A204.1 (cell line): ENCODE data around the gene PSMG3.
"Not testable (repeated sequence)": the region's sequence is repeated elsewhere in the genome, so short reads cannot be mapped to it uniquely, and the experiment has no call there.

ENCODE experiments used
- FAIRE-seq: peaks from 2 replicates; lab custom pipeline; 2012; peaks lifted over from hg19 to GRCh38; lab: Jason Lieb, UNC

Gene PSMG3

DNA sequence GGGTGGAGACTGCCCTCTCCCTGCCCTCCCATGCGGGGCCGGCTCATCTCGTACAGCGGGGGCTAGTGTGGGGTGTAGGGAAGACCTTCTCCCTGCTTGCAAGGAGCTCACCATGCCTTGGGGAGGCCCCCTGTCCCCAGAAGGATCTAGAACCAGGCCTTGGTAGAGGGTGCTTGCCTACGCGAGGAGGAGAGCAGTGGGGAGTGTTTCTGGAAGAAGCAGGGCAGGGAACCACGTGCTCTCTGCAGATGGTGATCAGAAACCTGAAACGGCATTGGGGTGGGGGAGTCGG, 36.6 kb downstream of the PSMG3 start:
- no peak for FAIRE-seq

DNA sequence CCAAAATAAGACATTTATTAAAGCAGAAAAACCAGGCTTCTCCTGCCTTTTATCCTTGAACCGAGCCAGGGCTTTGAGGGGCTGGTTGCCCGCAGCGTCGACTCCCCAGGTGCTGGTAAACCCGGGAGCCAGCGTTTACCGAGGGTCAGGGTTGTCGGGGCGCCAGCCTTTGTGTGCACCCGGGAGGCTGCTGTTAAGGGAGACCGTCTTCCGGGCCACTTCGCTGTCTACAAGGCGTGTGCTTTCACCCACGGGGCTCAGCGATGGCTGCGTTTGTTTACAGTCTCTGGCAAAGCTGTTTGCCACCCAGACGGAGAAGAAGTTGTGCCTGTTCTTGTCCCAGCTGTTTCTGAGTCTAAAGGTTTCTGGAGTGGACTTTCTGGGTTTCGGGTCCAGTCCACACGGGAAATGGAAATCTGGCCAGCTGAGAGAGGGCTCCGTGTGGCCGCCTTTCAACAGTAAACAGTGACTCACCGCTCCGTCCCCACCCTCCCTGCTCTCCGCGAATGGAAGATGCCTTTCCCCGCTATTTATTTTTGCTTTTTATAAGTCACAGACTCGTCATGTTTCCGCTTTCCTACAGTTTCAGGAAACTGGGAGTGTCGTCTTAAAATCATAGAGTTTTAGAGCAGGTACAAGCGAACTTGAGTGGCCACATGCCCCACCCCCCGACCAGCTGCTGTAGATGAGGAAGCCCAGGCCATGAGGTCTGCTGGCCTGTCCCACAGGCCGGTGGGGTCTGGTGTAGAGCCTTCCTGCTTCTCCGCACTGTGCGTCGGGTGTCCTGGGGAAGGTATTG, 37.2 kb downstream of the PSMG3 start:
- no peak for FAIRE-seq

GRCh38 chr7:1531979-1532455, 37.8 kb downstream of the PSMG3 start:
- FAIRE-seq: no peak

DNA sequence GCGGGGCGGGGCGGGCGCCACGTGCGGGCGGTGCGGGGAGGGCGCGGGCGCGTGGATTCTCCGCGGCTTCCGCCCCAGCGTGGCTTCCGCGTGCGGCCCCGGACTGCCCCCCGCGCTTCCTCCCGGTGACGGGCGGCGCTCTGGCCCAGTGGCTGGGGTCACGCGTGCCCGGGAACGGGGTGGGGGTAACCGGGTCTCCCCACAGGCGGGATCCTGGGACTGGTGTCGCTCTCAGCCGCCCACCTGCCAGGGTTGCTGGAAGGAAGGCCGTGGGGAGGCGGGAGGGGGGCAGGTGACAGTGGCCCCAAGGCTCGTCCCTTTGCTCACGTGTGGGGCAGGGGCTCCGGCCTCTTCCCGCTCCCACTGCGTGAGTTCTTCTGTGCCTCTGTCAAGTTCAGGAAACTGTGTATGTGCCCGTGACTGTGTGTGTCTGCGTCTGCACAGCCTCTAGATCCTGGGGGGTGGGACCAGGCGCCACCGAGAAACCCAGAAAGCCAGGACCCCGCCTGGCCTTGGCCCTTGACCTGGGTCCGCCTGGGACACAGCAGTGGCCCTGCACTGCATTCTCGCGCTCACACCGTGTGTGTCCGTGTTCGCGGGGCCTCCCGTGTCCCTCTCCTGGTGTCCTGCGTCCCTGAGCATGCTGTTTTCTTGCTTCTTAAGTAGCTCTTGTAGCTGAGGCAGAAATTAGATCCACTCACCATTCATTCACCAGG, 38.4 kb downstream of the PSMG3 start:
- FAIRE-seq: no peak

DNA sequence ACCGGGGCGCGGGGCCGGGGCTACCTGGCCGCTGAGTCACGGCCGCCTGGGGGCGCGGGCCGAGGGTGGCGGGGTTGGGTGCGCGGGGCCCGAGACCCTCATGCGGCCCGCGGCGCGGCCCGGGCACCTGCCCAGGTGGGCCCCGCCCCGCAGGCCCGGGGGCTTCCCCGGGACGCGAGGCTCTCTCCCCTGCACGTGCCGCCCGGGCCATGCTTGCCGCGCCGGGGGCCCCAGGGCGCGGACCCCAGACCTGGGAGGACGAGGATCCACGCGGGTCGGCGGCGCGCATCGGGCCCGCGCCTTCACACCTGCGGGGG, 38.9 kb downstream of the PSMG3 start:
- no peak for FAIRE-seq

DNA sequence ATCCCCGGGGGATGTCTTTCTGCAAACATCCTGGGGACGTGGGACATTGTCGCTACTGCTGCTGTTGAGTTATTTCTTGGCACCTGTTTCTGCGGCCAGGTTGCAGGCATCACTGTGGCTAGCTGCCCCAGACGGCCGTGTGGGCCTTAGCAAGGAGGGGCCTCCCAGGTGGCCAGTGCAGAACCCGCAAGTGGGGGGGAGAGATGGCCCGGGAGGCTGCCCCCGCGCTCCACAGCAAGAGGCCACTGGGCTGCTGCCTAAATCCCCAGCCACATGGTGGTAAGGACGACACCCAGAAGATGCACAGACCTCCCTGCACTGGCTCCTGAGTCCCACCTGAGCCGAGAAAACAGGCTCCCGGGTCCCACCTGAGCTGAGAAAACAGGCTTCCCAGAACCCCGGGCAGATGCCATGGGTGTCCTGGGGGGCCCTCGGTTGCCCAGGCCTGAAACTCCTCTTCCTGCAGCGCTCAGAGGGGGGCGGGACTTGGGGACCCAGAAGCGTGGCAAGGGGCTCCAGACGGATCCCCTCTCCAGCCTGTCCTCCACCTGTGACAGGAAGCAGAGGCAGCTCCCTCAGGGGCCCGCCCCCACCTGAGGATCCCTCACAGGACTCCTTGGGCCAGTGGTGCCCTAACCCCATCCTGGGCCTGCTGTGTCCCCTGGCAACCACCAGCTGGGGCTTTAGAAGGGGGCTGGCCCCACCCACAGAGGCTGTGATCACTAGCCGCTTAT, 40.3 kb downstream of the PSMG3 start:
- no peak for FAIRE-seq

DNA sequence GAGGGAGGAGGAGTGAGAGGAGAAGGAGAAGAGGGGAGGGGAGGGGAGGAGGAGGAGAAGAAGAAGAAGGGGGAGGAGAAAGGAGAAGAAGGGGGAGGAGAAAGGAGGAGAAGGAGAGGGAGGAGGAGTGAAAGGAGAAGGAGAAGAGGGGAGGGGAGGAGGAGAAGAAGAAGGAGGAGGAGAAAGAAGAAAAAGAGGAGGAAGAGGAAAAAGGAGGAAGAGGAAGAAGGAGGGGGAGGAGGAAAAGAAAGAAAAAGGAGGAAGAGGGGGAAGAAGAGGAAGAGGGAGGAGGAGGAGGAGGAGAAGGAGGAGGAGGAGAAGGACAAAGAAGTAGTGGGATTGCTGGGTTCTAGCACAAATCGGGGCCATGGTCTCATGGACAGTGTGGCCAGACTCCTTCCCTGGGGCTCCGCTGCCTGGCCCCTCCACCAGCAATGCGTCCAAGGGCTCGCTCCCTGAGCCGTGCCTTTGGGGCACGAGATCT, 43.5 kb downstream of the PSMG3 start:
- FAIRE-seq: no peak

DNA sequence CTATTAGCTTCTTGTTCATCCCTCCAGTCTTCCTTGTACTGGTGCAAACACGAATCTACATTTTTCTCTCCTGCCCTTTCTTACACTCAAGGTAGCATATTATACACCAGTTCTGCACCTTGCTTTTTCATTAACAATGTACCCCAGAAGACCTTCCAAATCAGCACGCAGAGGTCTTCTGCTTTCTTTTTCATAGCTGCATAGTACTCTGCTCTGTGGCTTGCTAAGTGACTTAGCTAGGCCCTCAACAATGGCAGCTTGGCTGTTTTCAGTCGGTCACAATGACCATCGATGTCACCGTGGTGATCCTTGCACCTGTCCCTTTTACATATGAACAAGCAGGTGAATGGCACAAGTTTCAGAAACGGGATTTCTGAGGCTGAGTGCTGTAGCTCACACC, 44.4 kb downstream of the PSMG3 start:
- no peak for FAIRE-seq

- FAIRE-seq: no peak
Observed at GRCh38 chr7:1523844-1524243, 46.0 kb downstream of the PSMG3 start.

DNA sequence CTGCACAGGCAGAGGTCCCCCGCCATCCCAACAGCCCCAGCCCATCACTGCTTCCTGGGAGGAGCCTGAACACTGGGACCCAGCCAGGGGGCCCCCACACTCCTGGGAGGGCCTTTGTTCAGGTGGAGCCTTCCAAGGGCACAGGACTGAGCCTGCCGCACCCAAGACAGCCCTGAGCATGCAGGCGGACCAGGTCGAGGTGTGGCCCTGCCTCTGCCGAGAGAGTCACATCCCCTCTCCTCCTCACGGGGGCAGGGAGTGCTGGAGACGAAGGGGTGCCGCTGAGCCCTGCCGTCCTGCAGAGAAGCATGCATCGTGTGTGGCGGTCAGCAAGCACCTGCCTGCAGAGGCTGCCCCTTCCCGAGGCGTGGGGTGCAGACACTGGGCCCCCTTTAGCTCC, 46.6 kb downstream of the PSMG3 start:
- FAIRE-seq: no peak

DNA sequence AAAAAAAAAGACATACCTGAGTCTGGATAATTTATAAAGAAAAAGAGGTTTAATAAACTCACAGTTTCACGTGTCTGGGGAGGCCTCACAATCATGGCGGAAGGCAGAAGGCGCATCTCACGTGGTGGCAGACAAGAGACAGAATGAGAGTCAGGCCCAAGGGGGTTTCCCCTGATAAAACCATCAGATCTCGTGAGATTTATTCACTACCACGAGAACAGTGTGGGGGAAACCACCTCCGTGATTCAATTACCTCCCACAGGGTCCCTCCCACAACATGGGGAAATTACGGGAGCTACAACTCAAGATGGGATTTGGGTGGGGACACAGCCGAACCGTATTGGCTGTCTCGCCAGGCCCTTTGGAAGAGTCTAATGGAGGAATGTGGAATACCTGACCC, 48.4 kb downstream of the PSMG3 start:
- no peak for FAIRE-seq

DNA sequence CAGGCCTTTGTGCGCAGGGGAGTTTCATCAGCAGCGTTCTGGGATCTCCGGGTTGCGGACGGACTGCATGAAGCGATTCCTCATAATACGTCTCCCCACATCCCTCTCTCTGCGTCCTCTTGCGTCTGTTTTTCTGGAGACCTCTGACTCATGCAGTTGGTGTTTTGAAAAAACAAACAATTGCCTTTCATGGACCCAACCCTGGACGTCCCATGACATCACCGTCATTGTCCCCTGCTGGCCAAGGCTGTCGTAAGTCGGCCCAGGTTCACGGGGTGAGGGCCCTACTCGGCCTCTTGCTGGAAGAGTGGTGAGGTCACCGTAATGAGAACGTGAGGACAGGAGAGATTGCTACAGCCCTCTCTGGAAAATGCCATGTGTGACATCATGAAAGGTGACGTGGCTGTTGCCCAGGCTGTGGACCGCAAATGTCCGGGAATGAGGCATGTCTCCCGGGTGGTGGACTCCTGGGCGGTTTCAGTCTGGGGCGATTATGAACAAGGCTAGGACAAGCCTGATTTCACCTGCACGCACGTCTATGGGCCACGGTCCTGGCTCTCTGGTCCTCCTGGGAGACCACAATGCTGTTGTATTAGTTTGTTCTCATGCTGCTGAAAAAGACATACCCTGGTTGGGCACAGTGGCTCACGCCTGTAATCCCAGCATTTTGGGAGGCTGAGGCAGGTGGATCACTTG, 49.1 kb downstream of the PSMG3 start:
- FAIRE-seq: no peak

DNA sequence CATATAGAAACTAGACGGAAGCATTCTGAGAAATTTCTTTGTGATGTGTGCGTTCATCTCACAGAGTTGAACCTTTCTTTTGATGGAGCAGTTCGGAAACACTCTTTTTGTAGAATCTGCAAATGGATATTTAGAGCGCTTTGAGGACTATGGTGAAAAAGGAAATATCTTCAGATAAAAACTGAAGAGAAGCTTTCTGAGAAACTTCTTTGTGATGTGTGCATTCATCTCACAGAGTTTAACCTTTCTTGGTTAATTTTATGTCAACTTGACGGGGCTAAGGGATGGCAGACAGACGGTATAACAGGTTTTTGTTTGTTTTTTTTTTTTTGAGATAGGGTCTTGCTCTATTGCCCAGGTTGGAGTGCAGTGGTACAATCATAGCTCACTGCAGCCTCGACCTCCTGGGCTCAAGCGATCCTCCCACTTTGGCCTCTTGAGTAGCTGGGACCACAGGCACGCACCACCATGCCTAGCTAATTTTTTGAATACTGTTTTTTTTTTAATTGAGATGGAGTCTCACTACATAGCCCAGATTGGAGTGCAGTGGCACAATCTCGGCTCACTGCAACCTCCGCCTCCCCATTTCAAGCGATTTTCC, 50.4 kb downstream of the PSMG3 start:
- FAIRE-seq: not testable (repeated sequence)
